Keratinocyte (primary cell): ENCODE measurements around the gene FSIP1. TPM values are rescaled to one million over a fixed set of nuclear protein-coding genes. Genes with fewer than 3 reads are reported as not detected.

Experiments
- DNase-seq: peaks from one replicate; pipeline ENCODE4 v3.0.0-alpha.2; 2011; ENCODE audit warnings: low read depth, missing footprints, low spot score
- FAIRE-seq: peaks from 2 replicates; lab custom pipeline; 2011; peaks lifted over from hg19 to GRCh38; lab: Jason Lieb, UNC
- H2AFZ ChIP-seq: 2 replicates; pipeline ENCODE4 v1.6.0; 2012; ENCODE audit warnings: low read length, control low read depth, inconsistent platforms; ENCODE audit not compliant: control insufficient read depth
- H3K27ac ChIP-seq: 2 replicates; pipeline ENCODE4 v1.5.1; 2011; ENCODE audit warnings: low read length; ENCODE audit not compliant: control insufficient read depth, insufficient read depth
- H3K27me3 ChIP-seq: 3 replicates; pipeline ENCODE4 v1.6.0; 2011; ENCODE audit warnings: low read length; ENCODE audit not compliant: control insufficient read depth, insufficient read depth; ENCODE audit errors: extremely low read depth
- H3K36me3 ChIP-seq, 2 experiments: 2 replicates in 1 of 2; 3 replicates in 1 of 2; pipeline ENCODE4 v1.5.1; 2011; ENCODE audit warnings: low read length in 2 of 2, mild to moderate bottlenecking in 1 of 2; ENCODE audit not compliant: control insufficient read depth in 2 of 2, insufficient read depth in 2 of 2; ENCODE audit errors: extremely low read depth in 1 of 2
- H3K4me1 ChIP-seq: 3 replicates; pipeline ENCODE4 v1.5.1; 2011; ENCODE audit warnings: low read length; ENCODE audit not compliant: control insufficient read depth, insufficient read depth; ENCODE audit errors: extremely low read depth
- H3K4me2 ChIP-seq: 3 replicates; pipeline ENCODE4 v1.6.0; 2011; ENCODE audit warnings: low read depth, low read length; ENCODE audit not compliant: control insufficient read depth, insufficient read depth; ENCODE audit errors: extremely low read depth
- H3K4me3 ChIP-seq, 3 experiments: fragments of 200-600 bp in 1 of 3; sonication (generic) in 1 of 3; 2 replicates in 2 of 3; 3 replicates in 1 of 3; pipeline ENCODE4 v1.5.1; 2011 to 2016; ENCODE audit warnings: low read length in 3 of 3, mild to moderate bottlenecking in 3 of 3, control low read depth in 2 of 3, inconsistent platforms in 1 of 3, low read depth in 1 of 3, mixed read lengths in 1 of 3, mixed run types in 1 of 3, moderate library complexity in 1 of 3; ENCODE audit not compliant: control insufficient read depth in 2 of 3, insufficient read depth in 2 of 3; ENCODE audit errors: extremely low read depth in 1 of 3
- H3K79me2 ChIP-seq: 2 replicates; pipeline ENCODE4 v1.6.0; 2012; ENCODE audit warnings: low read length; ENCODE audit not compliant: control insufficient read depth, insufficient read depth
- H3K9ac ChIP-seq: 3 replicates; pipeline ENCODE4 v1.6.0; 2011; ENCODE audit warnings: low read length; ENCODE audit not compliant: control insufficient read depth, insufficient read depth; ENCODE audit errors: extremely low read depth
- H3K9me1 ChIP-seq: 3 replicates; pipeline ENCODE4 v1.6.0; 2011; ENCODE audit warnings: low read length; ENCODE audit not compliant: control insufficient read depth, insufficient read depth; ENCODE audit errors: extremely low read depth
- H3K9me3 ChIP-seq: 2 replicates; pipeline ENCODE4 v1.5.1; 2012; ENCODE audit warnings: low read depth, low read length; ENCODE audit not compliant: control insufficient read depth
- H4K20me1 ChIP-seq: 3 replicates; pipeline ENCODE4 v1.6.0; 2011; ENCODE audit warnings: low read length; ENCODE audit not compliant: control insufficient read depth, insufficient read depth; ENCODE audit errors: extremely low read depth
- EZH2 ChIP-seq: IDR thresholded peaks from one replicate; pipeline ENCODE4 v1.6.1; 2012; ENCODE audit warnings: inconsistent platforms, mild to moderate bottlenecking, low read length, moderate library complexity
- dilution Hi-C: fragments of 300-500 bp; cut with MboI; formaldehyde crosslinking; loops from one replicate; pipeline ENCODE4 v1.7.0; 2020; ENCODE audit warnings: low sequenced_read_pairs; ENCODE audit not compliant: extremely low pct_ligation_motif_present
- polyA plus RNA-seq, 5 experiments: library from polyadenylated mRNA; depleted of rRNA in 3 of 5; stranded (reverse) in 3 of 5; stranded (forward) in 1 of 5; unstranded in 1 of 5; fragments of >200 nt; gene quantifications; 1 replicate in 1 of 5; 2 replicates in 3 of 5; 3 replicates in 1 of 5; pipeline versions ENCODE4 v1.2.1 to v1.2.3, GENCODE V29; 2011 to 2012; ENCODE audit warnings: missing spikeins in 2 of 5, low read depth in 1 of 5, low replicate concordance in 1 of 5
- TF ChIP-seq, protein P1 (sequence below), 3 experiments: IDR thresholded peaks in 1 of 3; conservative IDR thresholded peaks in 1 of 3; optimal IDR thresholded peaks in 1 of 3; 2 replicates in 2 of 3; 3 replicates in 1 of 3; pipeline versions ENCODE3 to v1.5.1; 2011; ENCODE audit warnings: low read length in 3 of 3, mild to moderate bottlenecking in 3 of 3, moderate library complexity in 2 of 3, control low read depth in 1 of 3, inconsistent platforms in 1 of 3; ENCODE audit not compliant: insufficient read depth in 2 of 3; ENCODE audit errors: extremely low read depth in 1 of 3

The FSIP1 gene
- polyA plus RNA-seq, 1 donor (not counting 4 experiments of a cell fraction or from before 2014, with no cell fraction given) = 1.5 TPM

DNA sequence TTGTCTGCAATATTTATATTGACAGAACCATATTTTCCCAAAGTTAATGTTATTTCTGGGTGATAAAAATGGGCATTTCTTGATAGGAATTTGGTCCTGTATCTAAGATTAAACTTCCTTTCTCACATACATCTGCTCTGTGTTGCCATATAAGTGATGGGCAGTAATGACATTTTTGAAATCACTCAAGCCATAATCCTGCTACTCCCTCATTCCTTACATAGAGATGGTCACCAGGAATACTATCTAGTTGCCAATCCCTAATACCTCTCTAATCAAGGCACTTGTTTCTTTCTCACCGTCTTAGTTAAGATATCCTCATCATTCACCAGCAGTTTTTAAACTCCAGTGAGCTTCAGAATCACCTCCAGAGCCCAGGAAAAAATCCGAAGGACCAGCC lies 68.4 kb downstream of the FSIP1 start:
- Histone ChIP-seq H4K20me1 (no peaks in the 10 kb centered on the region), H3K79me2 (no peaks in the 10 kb centered on the region), H3K4me2 (no peak overlapping the region), H3K27ac (no peak overlapping the region), H3K36me3 (no peaks in the 10 kb centered on the region), H2AFZ (no peak overlapping the region), H3K27me3 (no peaks in the 10 kb centered on the region), H3K4me3 (no peak overlapping the region), H3K4me1 (peaks cover 2% of the 10 kb centered on the region), H3K9ac (no peak overlapping the region), H3K9me1 (no peaks in the 10 kb centered on the region), H3K9me3 (no peaks in the 10 kb centered on the region)
- no peak for TF ChIP-seq EZH2
- TF ChIP-seq, protein P1, sequence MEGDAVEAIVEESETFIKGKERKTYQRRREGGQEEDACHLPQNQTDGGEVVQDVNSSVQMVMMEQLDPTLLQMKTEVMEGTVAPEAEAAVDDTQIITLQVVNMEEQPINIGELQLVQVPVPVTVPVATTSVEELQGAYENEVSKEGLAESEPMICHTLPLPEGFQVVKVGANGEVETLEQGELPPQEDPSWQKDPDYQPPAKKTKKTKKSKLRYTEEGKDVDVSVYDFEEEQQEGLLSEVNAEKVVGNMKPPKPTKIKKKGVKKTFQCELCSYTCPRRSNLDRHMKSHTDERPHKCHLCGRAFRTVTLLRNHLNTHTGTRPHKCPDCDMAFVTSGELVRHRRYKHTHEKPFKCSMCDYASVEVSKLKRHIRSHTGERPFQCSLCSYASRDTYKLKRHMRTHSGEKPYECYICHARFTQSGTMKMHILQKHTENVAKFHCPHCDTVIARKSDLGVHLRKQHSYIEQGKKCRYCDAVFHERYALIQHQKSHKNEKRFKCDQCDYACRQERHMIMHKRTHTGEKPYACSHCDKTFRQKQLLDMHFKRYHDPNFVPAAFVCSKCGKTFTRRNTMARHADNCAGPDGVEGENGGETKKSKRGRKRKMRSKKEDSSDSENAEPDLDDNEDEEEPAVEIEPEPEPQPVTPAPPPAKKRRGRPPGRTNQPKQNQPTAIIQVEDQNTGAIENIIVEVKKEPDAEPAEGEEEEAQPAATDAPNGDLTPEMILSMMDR (optimal IDR thresholded peaks at IDR 0.05 in 1 of 3, IDR thresholded peaks at IDR 0.05 in 1 of 3, conservative IDR thresholded peaks at IDR 0.05 in 1 of 3; ENCODE audit: extremely low read depth in 1 of 3, insufficient read depth in 2 of 3, low read length in 3 of 3) = no peak
- DNase-seq = no peak
- FAIRE-seq = no peak
- dilution Hi-C loops = no loop called here

DNA sequence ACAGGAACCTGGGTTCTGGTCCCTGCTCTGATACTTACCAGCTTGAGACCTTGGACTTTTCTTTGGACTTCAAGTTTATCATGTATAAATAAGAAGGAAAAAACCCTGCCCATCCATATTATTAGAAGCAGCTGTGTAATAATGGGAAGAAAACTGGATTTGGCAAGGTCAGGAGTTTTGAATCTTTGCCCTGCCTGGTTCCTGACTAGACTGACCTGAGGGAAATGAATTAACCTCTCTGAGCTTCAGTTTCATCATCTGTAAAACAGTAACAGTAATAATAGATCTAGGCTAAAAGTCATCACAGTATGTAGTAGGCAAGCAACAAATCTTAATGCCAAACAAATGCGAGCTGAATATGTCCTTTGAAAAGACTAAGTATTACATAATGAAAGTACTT lies 68.8 kb downstream of the FSIP1 start:
- DNase-seq (no peak), FAIRE-seq (no peak)
- Histone ChIP-seq H3K4me2 (no peak overlapping the region), H3K9me1 (no peaks in the 10 kb centered on the region), H2AFZ (no peak overlapping the region), H3K4me3 (no peak overlapping the region), H3K27ac (no peak overlapping the region), H3K9ac (no peak overlapping the region), H3K9me3 (no peaks in the 10 kb centered on the region), H3K27me3 (no peaks in the 10 kb centered on the region), H4K20me1 (no peaks in the 10 kb centered on the region), H3K36me3 (no peaks in the 10 kb centered on the region), H3K4me1 (peaks cover under 1% of the 10 kb centered on the region), H3K79me2 (no peaks in the 10 kb centered on the region)
- TF ChIP-seq, protein P1 (optimal IDR thresholded peaks at IDR 0.05 in 1 of 3, IDR thresholded peaks at IDR 0.05 in 1 of 3, conservative IDR thresholded peaks at IDR 0.05 in 1 of 3; ENCODE audit: extremely low read depth in 1 of 3, insufficient read depth in 2 of 3, low read length in 3 of 3) = no peak
- no peak for TF ChIP-seq EZH2
- dilution Hi-C loops = no loop called here
